ENCODE results near the gene GABRD.
"Not testable (repeated sequence)": the region's sequence is repeated elsewhere in the genome, so short reads cannot be mapped to it uniquely, and the experiment has no call there.

The GABRD gene, protein sequence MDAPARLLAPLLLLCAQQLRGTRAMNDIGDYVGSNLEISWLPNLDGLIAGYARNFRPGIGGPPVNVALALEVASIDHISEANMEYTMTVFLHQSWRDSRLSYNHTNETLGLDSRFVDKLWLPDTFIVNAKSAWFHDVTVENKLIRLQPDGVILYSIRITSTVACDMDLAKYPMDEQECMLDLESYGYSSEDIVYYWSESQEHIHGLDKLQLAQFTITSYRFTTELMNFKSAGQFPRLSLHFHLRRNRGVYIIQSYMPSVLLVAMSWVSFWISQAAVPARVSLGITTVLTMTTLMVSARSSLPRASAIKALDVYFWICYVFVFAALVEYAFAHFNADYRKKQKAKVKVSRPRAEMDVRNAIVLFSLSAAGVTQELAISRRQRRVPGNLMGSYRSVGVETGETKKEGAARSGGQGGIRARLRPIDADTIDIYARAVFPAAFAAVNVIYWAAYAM
- total RNA-seq, result 0 to 0.18 (median 0) reads per million in 4 experiments

GRCh38 chr1:2019172-2019543 lies at the start of gene GABRD:
TSS of gene GABRD (plus strand) at chr1:2019345. CDS start at chr1:2019424, 79 bp downstream.
- no peak for DNase-seq

GRCh38 chr1:1969505-1969900 lies 49.6 kb upstream of the GABRD start:
- no peak for DNase-seq

DNA sequence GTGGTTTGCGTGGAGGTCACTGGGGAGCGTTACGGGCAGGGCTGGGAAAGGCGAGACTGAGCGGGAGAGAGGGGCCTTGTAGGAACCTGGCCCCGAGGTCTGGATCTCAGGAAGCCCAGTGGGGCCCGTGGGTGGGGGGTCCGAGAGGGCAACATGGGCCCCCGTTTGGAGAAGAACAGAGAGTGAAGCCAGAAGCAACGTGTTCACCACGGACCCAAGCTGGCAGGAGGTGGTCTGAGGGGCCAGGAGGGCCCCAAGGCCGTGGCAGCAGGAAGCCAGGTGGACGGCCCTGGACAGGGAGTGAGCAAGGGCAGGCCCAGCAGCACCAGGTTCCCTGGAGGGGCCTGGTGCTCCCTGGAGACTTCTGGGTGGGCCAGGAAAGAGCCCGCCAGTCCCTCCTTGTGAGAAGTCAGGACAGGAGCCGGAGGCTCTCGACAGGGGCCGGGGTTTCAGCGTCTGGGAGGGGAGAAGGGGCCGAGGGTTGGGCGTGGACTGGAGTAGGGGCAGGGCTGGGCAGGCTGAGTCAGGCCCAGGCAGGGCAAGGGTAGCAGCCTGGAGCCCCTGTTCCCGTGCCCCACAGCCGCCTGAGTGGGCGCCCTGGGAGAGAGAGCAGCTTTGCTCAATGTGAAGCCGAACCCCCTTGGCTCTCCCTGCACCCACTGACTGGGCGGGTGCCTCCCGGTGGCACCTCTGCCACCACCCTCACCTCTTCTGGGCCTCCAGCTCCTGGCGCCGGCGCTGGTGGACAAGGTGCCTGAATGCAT lies 49.0 kb upstream of the GABRD start:
- DNase-seq, result no peak

- no peak for DNase-seq
Observed at GRCh38 chr1:1971017-1971416, 48.1 kb upstream of the GABRD start.

- DNase-seq, result no peak
Observed at GRCh38 chr1:1971688-1972087, 47.5 kb upstream of the GABRD start.

DNA sequence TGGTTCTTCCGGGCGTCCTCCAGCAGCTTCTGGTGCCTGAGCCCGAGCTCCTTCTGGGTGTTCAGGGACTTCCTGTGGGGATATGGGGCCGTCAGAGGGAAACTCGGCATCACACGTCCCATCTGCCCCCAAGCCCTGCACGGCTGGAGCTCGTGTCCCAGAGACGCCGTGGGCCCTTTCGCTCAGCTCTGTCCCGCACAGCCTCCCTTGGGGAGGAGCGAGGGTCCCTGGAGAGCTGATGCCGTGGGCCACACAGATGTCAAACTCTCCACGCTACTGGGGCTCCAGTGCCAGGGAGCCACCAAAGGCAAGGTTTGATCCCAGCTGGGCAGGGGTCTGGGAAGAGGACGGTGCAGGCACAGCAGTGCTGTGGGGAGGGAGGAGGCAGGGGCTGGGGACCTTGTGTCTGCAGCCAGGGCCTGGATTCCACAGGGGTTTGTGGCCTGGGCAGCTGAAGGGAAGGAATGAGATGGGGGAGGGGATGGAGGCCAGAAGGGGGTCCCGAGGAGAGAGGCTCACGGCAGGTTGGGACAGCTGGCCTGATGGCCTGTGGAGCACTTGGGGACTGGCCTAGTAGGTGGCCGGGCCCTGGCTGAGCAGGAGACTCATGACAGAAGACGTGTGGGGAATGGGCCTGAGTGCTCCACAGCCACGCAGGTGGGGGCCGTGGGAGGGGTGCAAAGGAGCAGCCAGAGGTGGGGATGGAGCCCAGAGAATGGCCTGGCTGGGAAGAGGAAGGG lies 46.0 kb upstream of the GABRD start:
- DNase-seq, result no peak

DNA sequence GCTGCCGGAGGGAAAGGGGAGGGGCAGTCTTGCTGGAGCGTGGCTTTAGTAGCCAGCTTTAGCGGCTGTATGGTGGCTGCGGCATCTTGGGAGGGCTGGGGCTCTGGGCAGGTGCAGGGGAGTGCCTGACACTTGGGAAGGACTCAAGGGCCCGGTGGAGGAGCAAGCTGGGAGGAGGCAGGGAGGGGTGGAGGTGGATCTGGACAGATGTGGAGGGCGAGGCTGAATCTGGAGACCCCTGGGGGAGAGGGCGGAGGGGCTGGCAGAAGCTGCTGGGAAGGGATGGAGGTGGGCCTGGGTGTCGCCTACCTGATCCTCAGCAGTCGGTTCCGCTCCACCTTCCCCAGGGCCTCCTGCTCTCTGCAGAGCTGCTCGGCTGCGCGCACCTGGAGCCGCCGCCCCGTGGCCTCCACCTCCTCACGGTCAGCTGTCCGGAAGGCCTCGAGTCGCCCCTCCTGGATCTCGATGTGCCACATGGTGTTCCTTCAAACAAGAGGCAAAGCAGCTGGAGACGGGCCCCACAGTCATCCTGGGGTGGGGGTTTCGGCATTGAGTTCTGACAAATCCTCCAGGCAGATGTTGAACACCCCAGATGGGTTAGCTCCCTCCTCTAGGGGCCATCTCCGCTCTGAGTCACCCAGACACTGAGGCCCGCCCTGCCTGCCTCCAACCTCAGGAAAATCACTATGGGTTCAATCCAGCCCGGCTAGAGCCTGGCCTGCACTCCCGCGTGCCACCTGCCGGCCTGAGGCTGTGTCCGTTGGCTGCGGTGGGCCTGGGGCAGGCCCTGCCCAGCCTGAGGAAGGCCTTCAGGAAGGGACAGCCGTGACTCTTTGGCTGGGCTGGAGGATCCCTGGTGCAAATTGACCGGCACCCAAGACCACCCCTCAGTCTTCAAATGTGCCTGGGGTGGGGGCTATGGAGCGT lies 45.2 kb upstream of the GABRD start:
- no peak for DNase-seq

- no peak for DNase-seq
Observed at GRCh38 chr1:1974834-1975233, 44.3 kb upstream of the GABRD start.

- no peak for DNase-seq
Observed at GRCh38 chr1:1975535-1975934, 43.6 kb upstream of the GABRD start.

- DNase-seq, result no peak
Observed at GRCh38 chr1:1976031-1976430, 43.1 kb upstream of the GABRD start.

DNA sequence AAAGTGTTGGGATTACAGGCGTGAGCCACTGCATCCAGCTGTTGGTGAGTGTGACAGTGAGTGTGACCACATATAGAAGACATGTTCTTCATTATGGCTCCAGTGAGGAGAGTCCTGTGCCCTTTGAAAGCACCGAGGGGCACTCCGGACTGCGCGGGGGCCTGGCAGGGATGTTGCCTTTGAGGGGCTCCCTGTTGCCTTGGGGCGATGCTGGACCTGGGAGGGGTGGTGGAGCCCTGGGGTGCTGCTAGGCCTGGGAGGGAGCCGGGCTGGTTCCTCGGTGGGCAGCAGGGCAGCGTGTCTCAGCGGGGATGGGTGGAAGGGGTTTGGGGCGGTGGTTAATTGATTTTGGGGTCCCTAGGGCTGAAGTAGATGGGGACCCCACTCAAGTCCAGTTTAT lies 41.0 kb upstream of the GABRD start:
- DNase-seq, result no peak

GRCh38 chr1:1978690-1979481 lies 40.3 kb upstream of the GABRD start:
- not testable (repeated sequence) for DNase-seq

GRCh38 chr1:1979482-1980165 lies 39.5 kb upstream of the GABRD start:
- DNase-seq, result no peak

- DNase-seq, result no peak
Observed at GRCh38 chr1:1980467-1981141, 38.5 kb upstream of the GABRD start.

DNA sequence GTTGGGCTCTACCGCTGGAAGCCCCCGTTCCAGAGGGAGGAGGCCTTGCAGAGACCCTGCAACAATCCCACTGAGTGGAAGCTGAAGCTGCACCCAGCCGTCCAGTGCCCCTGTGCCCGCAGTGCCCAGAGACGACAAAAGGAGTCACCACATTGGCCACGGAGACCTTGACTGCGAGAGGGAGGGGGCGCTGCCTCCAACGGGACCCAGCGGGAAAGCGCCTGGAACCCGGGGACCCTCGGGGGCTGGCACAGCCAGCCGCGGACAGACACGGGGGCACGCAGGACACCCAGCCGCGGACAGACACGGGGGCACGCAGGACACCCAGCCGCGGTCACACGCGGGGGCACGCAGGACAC lies 38.0 kb upstream of the GABRD start:
- no peak for DNase-seq

- DNase-seq, result not testable (repeated sequence)
Observed at GRCh38 chr1:1981631-1982327, 37.4 kb upstream of the GABRD start.

DNA sequence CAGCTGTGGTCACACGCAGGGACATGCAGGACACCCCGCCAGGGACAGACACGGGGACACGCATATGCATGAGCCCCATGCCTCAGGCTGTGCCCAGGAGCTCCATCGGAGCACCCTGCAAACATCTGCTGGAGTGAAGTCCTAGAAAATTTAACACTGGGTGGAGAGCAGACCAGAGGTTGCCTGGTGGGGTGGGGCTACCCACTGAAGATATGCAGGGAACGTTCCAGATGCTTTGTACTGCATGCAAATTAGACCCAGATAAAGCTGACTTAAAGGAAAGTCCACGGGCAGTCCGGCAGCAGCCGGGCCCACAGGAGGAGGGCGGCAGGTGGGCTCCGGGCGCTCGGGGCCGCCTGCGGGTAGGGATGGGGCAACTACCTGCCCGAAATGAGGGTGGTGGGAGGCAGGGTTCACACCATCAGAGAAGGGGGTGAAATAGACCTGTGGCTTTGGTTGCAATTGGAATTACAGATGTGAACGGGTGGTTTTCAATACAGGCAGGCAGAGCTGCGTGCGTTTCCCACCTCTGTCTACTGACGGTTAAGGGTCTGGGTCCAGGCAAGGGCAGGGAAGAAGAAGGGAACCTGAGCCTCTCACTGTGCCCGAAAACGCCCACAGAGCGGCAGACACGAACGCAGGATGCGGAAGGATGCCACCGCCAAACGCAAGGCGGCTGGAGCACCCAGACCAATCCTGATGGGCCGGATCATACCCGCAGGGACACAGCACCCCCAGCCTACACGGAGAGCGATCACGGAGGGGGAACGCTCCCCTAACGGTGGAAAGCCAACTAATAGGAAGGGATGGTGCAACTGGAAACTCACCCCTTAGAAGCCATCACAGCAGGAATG lies 36.5 kb upstream of the GABRD start:
- DNase-seq, result no peak

DNA sequence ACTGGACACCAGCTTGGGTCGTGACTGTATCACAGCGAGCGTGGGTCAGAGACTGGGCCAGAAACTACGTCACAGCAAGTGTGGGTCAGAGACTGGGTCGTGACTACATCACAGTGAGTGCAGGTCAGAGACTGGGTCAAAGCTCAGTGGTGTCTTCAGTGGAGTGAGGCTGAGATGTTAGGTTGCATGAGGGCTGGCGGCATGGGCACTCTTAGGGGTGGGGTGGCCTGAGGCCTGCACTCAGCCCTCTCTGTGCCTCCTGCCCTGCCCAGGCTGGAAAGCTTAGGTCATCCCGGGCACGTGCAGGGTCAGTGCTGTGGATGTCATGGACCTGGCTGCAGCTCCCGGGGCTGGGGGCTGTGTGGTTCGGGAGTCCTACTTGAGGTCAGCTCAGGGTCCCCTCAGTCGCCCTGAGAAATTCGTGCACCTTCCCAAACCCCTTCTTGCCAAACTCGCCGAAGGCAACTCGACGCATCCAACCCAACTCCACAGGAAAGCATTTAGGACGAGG lies 34.5 kb upstream of the GABRD start:
- no peak for DNase-seq

Measured in effector CD8-positive, alpha-beta T cell (primary cell).